GM12865 (cell line): Measurements from ENCODE around the gene WT1.
A peak's percentile ranks its signal among the peaks of the same experiment; 100 is the strongest.
"Not testable (repeated sequence)": the region's sequence is repeated elsewhere in the genome, so short reads cannot be mapped to it uniquely, and the experiment has no call there.

Source experiments
- DNase-seq: peaks from one replicate; pipeline ENCODE4 v3.0.0; 2010; ENCODE audit warnings: low read depth
- H3K4me3 ChIP-seq: 2 replicates; pipeline ENCODE4 v1.5.1; 2011; ENCODE audit warnings: mild to moderate bottlenecking, low read depth, low read length, control low read depth
- TF ChIP-seq, protein P1 (sequence below): IDR thresholded peaks from 2 replicates; pipeline ENCODE4 v1.5.1; 2011; ENCODE audit warnings: low read length, control low read depth, low read depth, inconsistent platforms; ENCODE audit not compliant: insufficient read depth; ENCODE audit errors: missing control alignments

The WT1 gene

DNA sequence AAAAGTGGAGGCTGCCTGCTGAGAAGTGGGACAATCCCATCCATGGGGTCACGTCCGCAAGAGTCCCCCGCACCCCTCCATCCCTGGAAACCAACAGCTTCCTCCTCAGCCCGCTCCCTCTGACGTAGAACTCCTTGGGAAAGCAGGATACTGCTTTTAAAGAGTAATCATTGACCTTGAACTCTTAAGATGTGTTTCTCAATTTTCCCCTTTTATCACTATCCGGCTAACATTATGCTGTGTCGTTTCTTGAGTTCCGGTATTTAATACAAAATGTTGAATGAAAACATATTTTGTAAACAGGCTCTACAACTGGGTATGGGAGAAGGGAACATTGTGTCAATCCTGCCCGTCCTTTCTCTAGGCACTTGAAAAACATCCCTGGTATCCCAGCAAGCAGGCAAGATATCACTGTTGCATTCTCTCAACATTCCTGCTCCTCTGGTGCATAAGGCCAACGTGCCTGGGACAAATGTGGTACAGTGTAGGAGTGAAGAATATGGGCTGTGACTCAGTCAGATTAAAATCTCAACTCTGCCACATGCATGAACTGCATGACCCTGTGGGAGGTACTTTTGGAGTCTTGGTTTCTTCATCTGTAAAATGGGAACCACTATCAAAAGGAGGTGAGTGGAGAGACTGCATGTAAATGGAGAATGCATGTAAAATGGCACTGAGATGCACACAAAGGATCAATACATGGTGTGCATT lies 52.8 kb downstream of the WT1 start:
- no peak overlapping the region for H3K4me3 ChIP-seq
- no peak for DNase-seq
- TF ChIP-seq, protein P1, sequence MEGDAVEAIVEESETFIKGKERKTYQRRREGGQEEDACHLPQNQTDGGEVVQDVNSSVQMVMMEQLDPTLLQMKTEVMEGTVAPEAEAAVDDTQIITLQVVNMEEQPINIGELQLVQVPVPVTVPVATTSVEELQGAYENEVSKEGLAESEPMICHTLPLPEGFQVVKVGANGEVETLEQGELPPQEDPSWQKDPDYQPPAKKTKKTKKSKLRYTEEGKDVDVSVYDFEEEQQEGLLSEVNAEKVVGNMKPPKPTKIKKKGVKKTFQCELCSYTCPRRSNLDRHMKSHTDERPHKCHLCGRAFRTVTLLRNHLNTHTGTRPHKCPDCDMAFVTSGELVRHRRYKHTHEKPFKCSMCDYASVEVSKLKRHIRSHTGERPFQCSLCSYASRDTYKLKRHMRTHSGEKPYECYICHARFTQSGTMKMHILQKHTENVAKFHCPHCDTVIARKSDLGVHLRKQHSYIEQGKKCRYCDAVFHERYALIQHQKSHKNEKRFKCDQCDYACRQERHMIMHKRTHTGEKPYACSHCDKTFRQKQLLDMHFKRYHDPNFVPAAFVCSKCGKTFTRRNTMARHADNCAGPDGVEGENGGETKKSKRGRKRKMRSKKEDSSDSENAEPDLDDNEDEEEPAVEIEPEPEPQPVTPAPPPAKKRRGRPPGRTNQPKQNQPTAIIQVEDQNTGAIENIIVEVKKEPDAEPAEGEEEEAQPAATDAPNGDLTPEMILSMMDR = no peak

DNA sequence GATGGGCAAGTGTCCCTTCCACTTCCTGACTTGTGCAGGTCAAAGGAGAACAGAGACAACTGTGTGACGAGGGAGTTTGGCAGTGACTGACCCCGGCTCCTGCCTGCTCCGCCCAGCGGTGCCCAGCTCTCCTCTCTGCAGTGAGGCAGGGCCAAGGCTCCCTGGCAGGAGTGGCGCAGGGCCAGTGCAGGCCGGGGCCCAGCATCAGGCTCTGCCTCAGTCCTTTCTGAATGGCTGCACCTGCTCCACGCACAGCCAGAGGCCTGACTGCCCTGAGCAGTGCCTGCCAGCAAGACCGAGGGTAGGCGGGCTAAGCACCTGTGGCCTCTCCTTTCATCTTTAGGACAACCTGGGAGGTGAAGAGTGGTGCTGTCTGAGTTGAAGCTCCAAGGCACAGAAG lies 54.2 kb downstream of the WT1 start:
- no peak for DNase-seq
- no peak overlapping the region for H3K4me3 ChIP-seq
- TF ChIP-seq, protein P1 = no peak

DNA sequence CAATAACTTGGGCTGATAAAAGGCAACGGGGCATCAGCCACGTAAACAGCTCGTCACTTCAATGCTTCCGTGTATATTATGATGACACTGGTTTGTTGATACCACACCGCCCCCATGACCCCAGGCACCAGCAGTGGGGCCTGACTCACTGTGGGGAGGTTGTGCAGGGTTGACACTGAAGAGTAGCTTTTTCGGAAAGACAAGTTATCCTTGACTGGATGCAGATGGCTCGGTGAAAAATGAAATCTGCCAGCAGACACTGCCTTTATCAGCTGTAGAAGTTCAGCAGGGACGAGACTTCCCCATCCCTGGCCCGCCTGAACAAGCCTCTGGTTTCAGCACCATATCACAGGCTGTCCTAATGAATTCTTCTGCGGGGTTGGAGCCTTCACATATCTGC lies 55.6 kb downstream of the WT1 start:
- no peak overlapping the region for H3K4me3 ChIP-seq
- DNase-seq = no peak
- TF ChIP-seq, protein P1 = no peak

DNA sequence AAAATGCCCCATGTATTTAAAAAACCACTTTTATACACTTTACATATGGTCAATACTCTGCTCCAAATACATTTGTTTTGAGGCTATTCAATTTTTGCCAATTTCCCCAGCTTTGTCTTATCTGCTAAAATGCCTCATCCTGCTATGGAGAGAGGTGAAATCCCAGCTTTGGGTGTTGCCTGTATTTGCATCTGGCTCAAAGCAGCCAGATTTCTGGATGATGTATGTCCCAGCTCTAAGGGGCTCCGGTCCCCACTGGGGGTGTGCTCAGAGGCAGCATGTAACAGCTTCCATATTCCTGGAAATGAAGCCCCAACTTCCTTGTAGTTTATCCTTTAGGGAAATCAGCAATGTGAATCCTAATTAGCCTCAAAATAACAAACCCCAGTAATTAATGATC lies 59.5 kb downstream of the WT1 start:
- TF ChIP-seq, protein P1 = no peak
- DNase-seq = no peak

GRCh38 chr11:32374261-32374711 lies 61.1 kb downstream of the WT1 start:
- TF ChIP-seq, protein P1 = peak; percentile 77
- peak; percentile 80 for DNase-seq
- H3K4me3 ChIP-seq = no peak overlapping the region

More for the DNA sequence above, 59.5 kb downstream of the WT1 start:
- H3K4me3 ChIP-seq = no peak overlapping the region

DNA sequence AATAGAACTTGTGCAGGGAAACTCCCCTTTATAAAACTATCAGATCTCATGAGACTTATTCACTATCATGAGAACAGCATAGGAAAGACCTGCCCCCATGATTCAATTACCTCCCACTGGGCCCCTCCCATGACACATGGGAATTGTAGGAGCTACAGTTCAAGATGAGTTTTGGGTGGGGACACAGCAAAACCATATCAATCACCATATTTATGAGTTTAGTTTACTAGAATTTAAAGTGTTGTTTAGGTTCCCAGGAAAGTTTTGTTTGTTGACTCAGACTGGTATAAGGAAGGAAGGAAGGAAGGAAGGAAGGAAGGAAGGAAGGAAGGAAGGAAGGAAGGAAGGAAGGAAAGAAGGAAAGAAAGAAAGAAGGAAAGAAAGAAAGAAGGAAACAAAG lies 65.4 kb downstream of the WT1 start:
- not testable (repeated sequence) for DNase-seq, H3K4me3 ChIP-seq

DNA sequence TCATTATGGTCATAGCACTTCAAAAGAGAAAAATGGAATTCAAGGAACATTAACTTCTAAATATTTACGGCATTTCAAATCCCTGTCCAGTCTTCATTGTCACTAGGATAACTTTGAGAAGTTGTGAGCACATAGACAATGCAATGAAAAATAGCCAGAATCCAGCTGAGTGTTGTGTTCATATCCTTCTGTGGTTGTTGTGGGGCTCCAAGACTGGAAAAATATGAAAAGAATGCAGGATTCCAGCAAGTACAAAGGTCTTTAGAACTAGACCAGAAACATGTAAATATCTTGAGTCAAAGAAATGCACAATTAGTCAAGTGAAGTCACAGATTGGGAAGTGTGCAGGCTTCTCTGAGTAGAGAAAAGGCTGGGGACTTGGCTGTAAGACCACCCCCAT lies 68.7 kb downstream of the WT1 start:
- TF ChIP-seq, protein P1 = no peak
- no peak for DNase-seq
- H3K4me3 ChIP-seq = no peak overlapping the region
